RCC 7860 (cell line): ENCODE measurements around the gene NEURL3.
"Not testable (repeated sequence)": the region's sequence is repeated elsewhere in the genome, so short reads cannot be mapped to it uniquely, and the experiment has no call there.

Experiments used
- DNase-seq: peaks from one replicate; pipeline ENCODE4 v3.0.0-alpha.2; 2015; ENCODE audit warnings: low spot score
- FAIRE-seq: peaks from 2 replicates; lab custom pipeline; 2012; peaks lifted over from hg19 to GRCh38; lab: Jason Lieb, UNC

NEURL3 gene

GRCh38 chr2:96489261-96489660 lies 15.9 kb downstream of the NEURL3 start:
- no peak for DNase-seq

GRCh38 chr2:96486696-96487095 lies 18.5 kb downstream of the NEURL3 start:
- FAIRE-seq = no peak

More at GRCh38 chr2:96489261-96489660, 15.9 kb downstream of the NEURL3 start:
- no peak for FAIRE-seq

GRCh38 chr2:96485751-96486651 lies 19.2 kb downstream of the NEURL3 start:
- DNase-seq (peak; percentile 89), FAIRE-seq (peak; percentile 76)

More at GRCh38 chr2:96486696-96487095, 18.5 kb downstream of the NEURL3 start:
- DNase-seq = no peak

- DNase-seq = no peak
- no peak for FAIRE-seq
Observed at GRCh38 chr2:96485350-96485749, 19.8 kb downstream of the NEURL3 start.

- DNase-seq = no peak
- FAIRE-seq = no peak
Observed at GRCh38 chr2:96484091-96484490, 21.1 kb downstream of the NEURL3 start.

GRCh38 chr2:96477458-96477857 lies 27.7 kb downstream of the NEURL3 start:
- DNase-seq (no peak), FAIRE-seq (peak; percentile 22)

GRCh38 chr2:96471772-96472171 lies 33.4 kb downstream of the NEURL3 start:
- FAIRE-seq = no peak
- no peak for DNase-seq

- DNase-seq = no peak
- no peak for FAIRE-seq
Observed at GRCh38 chr2:96470636-96471035, 34.5 kb downstream of the NEURL3 start.

GRCh38 chr2:96470109-96470508 lies 35.0 kb downstream of the NEURL3 start:
- DNase-seq (no peak), FAIRE-seq (no peak)

GRCh38 chr2:96468904-96469303 lies 36.3 kb downstream of the NEURL3 start:
- DNase-seq = no peak
- no peak for FAIRE-seq

GRCh38 chr2:96464651-96465050 lies 40.5 kb downstream of the NEURL3 start:
- FAIRE-seq (no peak), DNase-seq (no peak)

- no peak for FAIRE-seq
Observed at GRCh38 chr2:96464061-96464460, 41.1 kb downstream of the NEURL3 start.

GRCh38 chr2:96463119-96463518 lies 42.0 kb downstream of the NEURL3 start:
- DNase-seq = no peak
- no peak for FAIRE-seq

More at GRCh38 chr2:96464061-96464460, 41.1 kb downstream of the NEURL3 start:
- no peak for DNase-seq

GRCh38 chr2:96461616-96462015 lies 43.5 kb downstream of the NEURL3 start:
- FAIRE-seq, DNase-seq: not testable (repeated sequence)

GRCh38 chr2:96452053-96452452 lies 53.1 kb downstream of the NEURL3 start:
- no peak for FAIRE-seq

GRCh38 chr2:96449637-96450036 lies 55.5 kb downstream of the NEURL3 start:
- FAIRE-seq (no peak), DNase-seq (no peak)

More at GRCh38 chr2:96452053-96452452, 53.1 kb downstream of the NEURL3 start:
- no peak for DNase-seq

GRCh38 chr2:96449174-96449573 lies 56.0 kb downstream of the NEURL3 start:
- DNase-seq (no peak), FAIRE-seq (no peak)

- no peak for FAIRE-seq
- no peak for DNase-seq
Observed at GRCh38 chr2:96447726-96448125, 57.4 kb downstream of the NEURL3 start.
